NCI-H1417 (cell line): Measurements from ENCODE around the gene ARCN1.

Experiments
- DNase-seq, 3 experiments: peaks; one replicate each; lab custom pipeline; 2025; lab: John Stamatoyannopoulos, UW

The ARCN1 gene

GRCh38 chr11:118638726-118639125, 66.5 kb downstream of the ARCN1 start:
- no peak for DNase-seq

- DNase-seq: no peak
Measured at GRCh38 chr11:118639899-118640298, 67.7 kb downstream of the ARCN1 start.

GRCh38 chr11:118640332-118641154, 68.3 kb downstream of the ARCN1 start:
- peak in 1 of 3 experiments; percentile 32 for DNase-seq

DNA sequence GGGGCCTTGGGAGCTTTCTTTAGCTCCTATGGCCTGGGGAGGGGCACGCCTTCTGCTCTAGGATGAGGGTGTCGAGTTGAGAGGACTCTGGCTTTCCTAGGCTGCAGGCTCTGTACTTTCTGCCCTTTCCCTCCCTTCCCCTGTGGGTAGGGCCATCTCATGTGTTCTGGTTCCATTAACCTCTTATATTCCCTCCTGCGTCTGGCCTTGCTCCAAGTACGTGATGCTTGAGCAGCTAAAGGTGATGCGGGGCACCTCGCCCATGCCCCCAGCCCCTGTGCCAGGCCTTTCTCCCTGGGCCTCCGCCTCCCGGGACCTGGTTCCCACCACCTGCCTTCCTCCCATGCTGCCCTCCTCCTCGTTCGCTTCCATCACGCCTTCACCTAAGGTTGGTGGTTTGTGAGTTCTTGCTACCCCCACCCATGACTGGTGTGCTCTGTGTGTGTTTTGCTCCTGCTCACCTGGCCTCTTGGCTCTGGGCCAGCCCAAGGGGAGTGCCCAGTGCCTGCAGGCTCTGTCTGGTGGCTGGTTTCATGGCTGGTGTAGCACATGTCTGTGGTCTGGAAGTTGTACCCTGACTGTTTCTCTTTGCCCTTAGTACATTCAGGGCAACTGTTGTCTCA, 69.3 kb downstream of the ARCN1 start:
- peak; percentile 90 to 98 (median 96) for DNase-seq

GRCh38 chr11:118643142-118643994, 71.2 kb downstream of the ARCN1 start:
- no peak for DNase-seq

- DNase-seq: no peak
Measured at GRCh38 chr11:118643995-118644345, 71.8 kb downstream of the ARCN1 start.

GRCh38 chr11:118644496-118644895, 72.3 kb downstream of the ARCN1 start:
- DNase-seq: no peak

DNA sequence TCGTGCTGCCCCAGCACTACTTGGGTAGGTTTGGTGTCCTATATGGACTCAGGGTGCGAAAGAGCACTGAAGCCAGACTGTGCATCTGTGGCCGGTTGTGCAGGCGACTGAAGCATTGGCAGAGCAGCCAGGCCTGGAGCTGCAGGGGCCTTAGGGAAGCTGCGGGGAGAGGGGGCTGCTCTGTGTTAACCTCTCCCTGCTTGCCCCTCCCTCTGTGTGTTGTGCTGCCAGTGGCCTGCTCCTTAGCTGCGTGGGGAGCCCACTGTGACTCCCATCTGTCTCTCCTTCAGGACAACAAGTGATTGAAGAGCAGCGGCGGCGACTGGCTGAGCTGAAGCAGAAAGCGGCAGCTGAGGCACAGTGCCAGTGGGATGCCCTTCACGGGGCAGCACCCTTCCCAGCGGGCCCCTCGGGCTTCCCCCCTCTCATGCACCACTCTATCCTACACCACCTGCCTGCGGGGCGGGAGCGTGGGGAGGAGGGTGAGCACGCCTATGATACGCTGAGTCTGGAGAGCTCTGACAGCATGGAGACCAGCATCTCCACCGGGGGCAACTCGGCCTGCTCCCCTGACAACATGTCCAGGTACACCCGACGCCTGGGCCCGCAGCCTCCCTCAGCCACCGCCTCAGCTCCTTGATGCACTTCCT, 73.0 kb downstream of the ARCN1 start:
- DNase-seq: no peak

- DNase-seq: no peak
Measured at GRCh38 chr11:118646393-118646792, 74.2 kb downstream of the ARCN1 start.

DNA sequence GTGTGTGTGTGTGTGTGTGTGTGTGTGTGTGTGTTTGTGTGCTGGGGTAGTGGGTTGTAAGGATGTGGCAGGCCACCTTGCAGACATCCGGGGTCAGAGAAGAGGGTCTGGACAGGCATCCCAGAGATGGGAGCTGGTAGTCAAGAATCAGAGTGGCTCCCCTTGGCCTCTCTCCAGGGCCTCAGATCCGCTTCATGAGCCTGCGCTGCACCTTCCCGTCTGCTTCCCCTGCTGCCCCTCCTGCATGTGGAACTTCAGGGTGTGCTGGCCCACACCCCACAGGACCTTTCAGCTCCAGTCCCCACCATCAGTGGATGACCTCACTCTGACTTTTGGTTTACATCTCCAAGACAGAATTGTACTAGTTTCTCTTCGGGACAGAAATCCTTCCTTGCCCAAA, 76.1 kb downstream of the ARCN1 start:
- DNase-seq: no peak

- no peak for DNase-seq
Measured at GRCh38 chr11:118649941-118650340, 77.7 kb downstream of the ARCN1 start.

DNA sequence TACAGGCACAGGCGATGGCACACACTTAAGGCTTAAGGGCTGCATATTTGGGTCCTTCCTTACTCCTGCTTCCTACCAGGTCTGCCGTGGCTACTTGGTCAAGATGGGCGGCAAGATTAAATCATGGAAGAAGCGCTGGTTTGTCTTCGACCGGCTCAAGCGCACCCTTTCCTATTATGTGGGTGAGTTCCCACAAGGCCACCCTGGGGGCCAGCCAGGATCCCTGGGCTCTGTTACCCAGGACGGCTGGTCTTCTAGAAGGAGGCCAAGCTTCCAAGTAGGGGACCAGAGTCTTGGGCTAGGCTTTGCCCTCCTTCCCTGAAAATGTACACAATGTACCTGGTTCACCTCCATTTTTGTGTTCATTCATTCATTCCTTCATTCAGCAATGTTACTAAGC, 78.2 kb downstream of the ARCN1 start:
- no peak for DNase-seq

GRCh38 chr11:118651820-118652219, 79.6 kb downstream of the ARCN1 start:
- DNase-seq: no peak
